ENCODE measurements around the gene GABRR3. TPM values are rescaled to one million over a fixed set of nuclear protein-coding genes. Genes with fewer than 3 reads are reported as not detected.

The GABRR3 gene
- polyA plus RNA-seq, 1 donor (not counting 4 experiments of a cell fraction or from before 2014, with no cell fraction given): not detected

GRCh38 chr3:97979610-97980009, 55.5 kb downstream of the GABRR3 start:
- Histone ChIP-seq H2AFZ (ENCODE audit: control insufficient read depth, low read length) (no peak overlapping the region), H3K27ac (ENCODE audit: control insufficient read depth, insufficient read depth, low read length) (no peak overlapping the region), H3K4me1 (ENCODE audit: control insufficient read depth, extremely low read depth, insufficient read depth, low read length) (no peaks in the 10 kb centered on the region), H3K9me3 (ENCODE audit: control insufficient read depth, low read depth, low read length) (no peaks in the 10 kb centered on the region), H3K4me2 (ENCODE audit: control insufficient read depth, extremely low read depth, insufficient read depth, low read depth, low read length) (no peak overlapping the region), H3K9me1 (ENCODE audit: control insufficient read depth, extremely low read depth, insufficient read depth, low read length) (no peaks in the 10 kb centered on the region), H4K20me1 (ENCODE audit: control insufficient read depth, extremely low read depth, insufficient read depth, low read length) (no peaks in the 10 kb centered on the region), H3K4me3 (ENCODE audit: control insufficient read depth in 2 of 3, extremely low read depth in 1 of 3, insufficient read depth in 2 of 3, low read depth in 1 of 3, low read length in 3 of 3) (no peak overlapping the region), H3K27me3 (ENCODE audit: control insufficient read depth, extremely low read depth, insufficient read depth, low read length) (no peaks in the 10 kb centered on the region), H3K79me2 (ENCODE audit: control insufficient read depth, insufficient read depth, low read length) (no peaks in the 10 kb centered on the region), H3K9ac (ENCODE audit: control insufficient read depth, extremely low read depth, insufficient read depth, low read length) (no peak overlapping the region), H3K36me3 (ENCODE audit: control insufficient read depth in 2 of 2, extremely low read depth in 1 of 2, insufficient read depth in 2 of 2, low read length in 2 of 2) (no peaks in the 10 kb centered on the region)
- no peak for FAIRE-seq
- TF ChIP-seq EZH2 (IDR thresholded peaks at IDR 0.05; ENCODE audit: low read length) (no peak), CTCF (optimal IDR thresholded peaks at IDR 0.05 in 1 of 3, IDR thresholded peaks at IDR 0.05 in 1 of 3, conservative IDR thresholded peaks at IDR 0.05 in 1 of 3; ENCODE audit: extremely low read depth in 1 of 3, insufficient read depth in 2 of 3, low read length in 3 of 3) (no peak)
- DNase-seq (ENCODE audit: low read depth, low spot score): no peak
- dilution Hi-C loops (cut with MboI; ENCODE audit: extremely low pct_ligation_motif_present, low sequenced_read_pairs): no loop called here

DNA sequence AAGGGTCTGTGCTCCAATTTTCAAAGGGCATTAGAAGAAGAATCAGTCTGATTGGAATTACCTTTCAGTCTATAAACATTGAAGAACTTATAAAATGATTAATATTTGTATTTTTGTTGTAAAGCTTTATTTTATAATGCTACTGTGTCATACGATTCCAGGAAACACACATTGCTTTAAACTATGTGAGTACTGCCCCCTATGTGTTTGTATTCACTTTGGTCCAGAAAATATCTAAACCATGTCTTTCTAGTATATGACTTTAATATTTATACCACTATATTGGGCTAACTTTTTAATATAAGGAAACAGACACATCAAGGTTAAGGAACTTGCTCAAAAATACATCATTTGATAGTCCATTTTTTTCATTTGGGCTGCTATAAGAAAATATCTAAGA, 59.6 kb downstream of the GABRR3 start:
- Histone ChIP-seq H3K4me2 (ENCODE audit: control insufficient read depth, extremely low read depth, insufficient read depth, low read depth, low read length) (no peak overlapping the region), H4K20me1 (ENCODE audit: control insufficient read depth, extremely low read depth, insufficient read depth, low read length) (no peaks in the 10 kb centered on the region), H3K27ac (ENCODE audit: control insufficient read depth, insufficient read depth, low read length) (no peak overlapping the region), H3K27me3 (ENCODE audit: control insufficient read depth, extremely low read depth, insufficient read depth, low read length) (no peaks in the 10 kb centered on the region), H2AFZ (ENCODE audit: control insufficient read depth, low read length) (no peak overlapping the region), H3K4me3 (ENCODE audit: control insufficient read depth in 2 of 3, extremely low read depth in 1 of 3, insufficient read depth in 2 of 3, low read depth in 1 of 3, low read length in 3 of 3) (no peak overlapping the region), H3K9me1 (ENCODE audit: control insufficient read depth, extremely low read depth, insufficient read depth, low read length) (no peaks in the 10 kb centered on the region), H3K4me1 (ENCODE audit: control insufficient read depth, extremely low read depth, insufficient read depth, low read length) (peaks cover 8% of the 10 kb centered on the region), H3K9ac (ENCODE audit: control insufficient read depth, extremely low read depth, insufficient read depth, low read length) (no peak overlapping the region), H3K79me2 (ENCODE audit: control insufficient read depth, insufficient read depth, low read length) (peaks cover 12% of the 10 kb centered on the region), H3K36me3 (ENCODE audit: control insufficient read depth in 2 of 2, extremely low read depth in 1 of 2, insufficient read depth in 2 of 2, low read length in 2 of 2) (no peaks in the 10 kb centered on the region), H3K9me3 (ENCODE audit: control insufficient read depth, low read depth, low read length) (no peaks in the 10 kb centered on the region)
- TF ChIP-seq EZH2 (IDR thresholded peaks at IDR 0.05; ENCODE audit: low read length): no peak
- DNase-seq (ENCODE audit: low read depth, low spot score) (no peak), FAIRE-seq (no peak)
- dilution Hi-C loops (cut with MboI; ENCODE audit: extremely low pct_ligation_motif_present, low sequenced_read_pairs): no loop called here

DNA sequence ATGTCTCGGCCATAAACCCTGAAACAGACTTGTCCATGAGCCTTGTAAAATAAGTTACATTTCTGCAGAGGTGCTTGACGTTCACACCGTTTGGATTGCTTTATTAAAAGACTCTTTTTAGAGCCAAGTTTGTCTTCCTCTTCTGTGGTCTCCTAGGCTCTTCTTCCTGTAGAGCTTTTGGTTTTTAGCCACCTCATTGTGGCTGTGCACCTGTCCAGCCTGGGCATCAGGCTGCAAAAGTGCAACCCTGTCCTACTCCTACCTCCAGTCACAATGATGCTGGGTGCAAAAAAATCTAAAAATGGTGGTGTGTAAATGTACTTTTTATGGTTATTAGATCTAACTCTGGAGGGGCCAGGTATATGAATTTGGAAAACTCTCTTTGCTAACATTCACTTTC, 60.1 kb downstream of the GABRR3 start:
- H3K27me3 ChIP-seq (ENCODE audit: control insufficient read depth, extremely low read depth, insufficient read depth, low read length): no peaks in the 10 kb centered on the region
- no peak overlapping the region for H3K27ac ChIP-seq (ENCODE audit: control insufficient read depth, insufficient read depth, low read length)
- no peaks in the 10 kb centered on the region for H3K9me1 ChIP-seq (ENCODE audit: control insufficient read depth, extremely low read depth, insufficient read depth, low read length)
- TF ChIP-seq CTCF (optimal IDR thresholded peaks at IDR 0.05 in 1 of 3, IDR thresholded peaks at IDR 0.05 in 1 of 3, conservative IDR thresholded peaks at IDR 0.05 in 1 of 3; ENCODE audit: extremely low read depth in 1 of 3, insufficient read depth in 2 of 3, low read length in 3 of 3): no peak
- TF ChIP-seq EZH2 (IDR thresholded peaks at IDR 0.05; ENCODE audit: low read length): no peak
- peaks cover 10% of the 10 kb centered on the region for H3K4me1 ChIP-seq (ENCODE audit: control insufficient read depth, extremely low read depth, insufficient read depth, low read length)
- H3K36me3 ChIP-seq (ENCODE audit: control insufficient read depth in 2 of 2, extremely low read depth in 1 of 2, insufficient read depth in 2 of 2, low read length in 2 of 2): no peaks in the 10 kb centered on the region
- no peak overlapping the region for H2AFZ ChIP-seq (ENCODE audit: control insufficient read depth, low read length)
- dilution Hi-C loops (cut with MboI; ENCODE audit: extremely low pct_ligation_motif_present, low sequenced_read_pairs): no loop called here
- DNase-seq (ENCODE audit: low read depth, low spot score) (no peak), FAIRE-seq (no peak)
- H3K9ac ChIP-seq (ENCODE audit: control insufficient read depth, extremely low read depth, insufficient read depth, low read length): no peak overlapping the region
- H3K4me2 ChIP-seq (ENCODE audit: control insufficient read depth, extremely low read depth, insufficient read depth, low read depth, low read length): no peak overlapping the region
- no peaks in the 10 kb centered on the region for H4K20me1 ChIP-seq (ENCODE audit: control insufficient read depth, extremely low read depth, insufficient read depth, low read length)
- H3K79me2 ChIP-seq (ENCODE audit: control insufficient read depth, insufficient read depth, low read length): peaks cover 17% of the 10 kb centered on the region
- no peaks in the 10 kb centered on the region for H3K9me3 ChIP-seq (ENCODE audit: control insufficient read depth, low read depth, low read length)
- H3K4me3 ChIP-seq (ENCODE audit: control insufficient read depth in 2 of 3, extremely low read depth in 1 of 3, insufficient read depth in 2 of 3, low read depth in 1 of 3, low read length in 3 of 3): no peak overlapping the region
